ENCODE results near the gene KHK.

Gene KHK

GRCh38 chr2:27095745-27096651 is 9.4 kb downstream of the KHK start:
- TF ChIP-seq CTCF (IDR thresholded peaks at IDR 0.05; ENCODE audit: borderline replicate concordance, control extremely low read depth, extremely low read depth, insufficient read depth, missing control alignments): no peak
- peak; percentile 86 for DNase-seq (ENCODE audit: low spot score)
- in situ Hi-C loops (cut with MboI; ENCODE audit: low sequenced_read_pairs, unreplicated experiment): loop anchor here (10.0 kb wide), 1 partner anchor 99 kb away; no protein-coding TSS in a partner anchor

- no peak for TF ChIP-seq CTCF (IDR thresholded peaks at IDR 0.05; ENCODE audit: borderline replicate concordance, control extremely low read depth, extremely low read depth, insufficient read depth, missing control alignments)
- no peak for DNase-seq (ENCODE audit: low spot score)
- in situ Hi-C loops (cut with MboI; ENCODE audit: low sequenced_read_pairs, unreplicated experiment): loop anchor here (10.0 kb wide), 1 partner anchor 98 kb away; no protein-coding TSS in a partner anchor
Measured at GRCh38 chr2:27096748-27097297, 10.3 kb downstream of the KHK start.

- DNase-seq (ENCODE audit: low spot score): no peak
- no peak for TF ChIP-seq CTCF (IDR thresholded peaks at IDR 0.05; ENCODE audit: borderline replicate concordance, control extremely low read depth, extremely low read depth, insufficient read depth, missing control alignments)
- in situ Hi-C loops (cut with MboI; ENCODE audit: low sequenced_read_pairs, unreplicated experiment): loop anchor here (10.0 kb wide), 1 partner anchor 97 kb away; no protein-coding TSS in a partner anchor
Measured at GRCh38 chr2:27097341-27097740, 10.8 kb downstream of the KHK start.

GRCh38 chr2:27099334-27099955 is 12.9 kb downstream of the KHK start:
- in situ Hi-C loops (cut with MboI; ENCODE audit: low sequenced_read_pairs, unreplicated experiment): loop anchor here (10.0 kb wide), 1 partner anchor 95 kb away; no protein-coding TSS in a partner anchor
- DNase-seq (ENCODE audit: low spot score): no peak

GRCh38 chr2:27100036-27100435 is 13.5 kb downstream of the KHK start:
- TF ChIP-seq CTCF (IDR thresholded peaks at IDR 0.05; ENCODE audit: borderline replicate concordance, control extremely low read depth, extremely low read depth, insufficient read depth, missing control alignments): no peak
- no peak for DNase-seq (ENCODE audit: low spot score)
- in situ Hi-C loops (cut with MboI; ENCODE audit: low sequenced_read_pairs, unreplicated experiment): loop anchor here (10.0 kb wide), 1 partner anchor 185 kb away; the partner anchor contains the start of gene TRIM54

More at GRCh38 chr2:27099334-27099955, 12.9 kb downstream of the KHK start:
- TF ChIP-seq CTCF (IDR thresholded peaks at IDR 0.05; ENCODE audit: borderline replicate concordance, control extremely low read depth, extremely low read depth, insufficient read depth, missing control alignments): no peak

GRCh38 chr2:27102329-27102728 is 15.8 kb downstream of the KHK start:
- DNase-seq (ENCODE audit: low spot score): no peak
- no peak for TF ChIP-seq CTCF (IDR thresholded peaks at IDR 0.05; ENCODE audit: borderline replicate concordance, control extremely low read depth, extremely low read depth, insufficient read depth, missing control alignments)
- in situ Hi-C loops (cut with MboI; ENCODE audit: low sequenced_read_pairs, unreplicated experiment): loop anchor here (10.0 kb wide), 1 partner anchor 182 kb away; the partner anchor contains the start of gene TRIM54

Measured in GM13976 (cell line).